ENCODE results near the gene ELOVL6.

DNA sequence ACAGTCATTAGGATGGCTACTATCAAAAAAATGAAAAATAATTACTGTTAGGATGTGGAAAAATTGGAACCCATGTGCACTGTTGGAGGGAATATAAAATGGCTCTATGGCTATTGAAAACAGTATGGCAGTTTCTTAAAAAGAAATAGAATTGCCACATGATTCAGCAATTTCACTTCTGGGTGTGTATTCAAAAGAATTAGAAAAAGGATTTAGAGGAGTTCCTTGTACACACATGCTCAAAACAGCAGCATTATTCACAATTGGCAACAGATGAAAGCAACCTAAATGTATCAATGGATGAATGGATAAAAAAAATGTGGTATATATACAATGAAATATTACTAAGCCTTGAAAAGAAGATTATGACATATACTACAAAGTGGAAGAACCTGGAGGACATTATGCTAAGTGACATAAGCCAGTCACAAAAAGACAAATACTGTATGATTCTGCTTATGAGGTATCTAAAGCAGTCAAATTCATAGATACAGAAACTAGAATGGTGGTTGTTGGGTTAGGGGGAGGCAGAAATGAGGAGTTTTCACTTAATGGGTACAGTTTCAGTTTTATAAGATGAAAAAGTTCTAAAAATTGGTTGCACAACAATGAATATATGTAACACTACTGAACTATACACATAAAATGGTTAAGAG lies 123.2 kb downstream of the ELOVL6 start:
- TF ChIP-seq, protein P1, sequence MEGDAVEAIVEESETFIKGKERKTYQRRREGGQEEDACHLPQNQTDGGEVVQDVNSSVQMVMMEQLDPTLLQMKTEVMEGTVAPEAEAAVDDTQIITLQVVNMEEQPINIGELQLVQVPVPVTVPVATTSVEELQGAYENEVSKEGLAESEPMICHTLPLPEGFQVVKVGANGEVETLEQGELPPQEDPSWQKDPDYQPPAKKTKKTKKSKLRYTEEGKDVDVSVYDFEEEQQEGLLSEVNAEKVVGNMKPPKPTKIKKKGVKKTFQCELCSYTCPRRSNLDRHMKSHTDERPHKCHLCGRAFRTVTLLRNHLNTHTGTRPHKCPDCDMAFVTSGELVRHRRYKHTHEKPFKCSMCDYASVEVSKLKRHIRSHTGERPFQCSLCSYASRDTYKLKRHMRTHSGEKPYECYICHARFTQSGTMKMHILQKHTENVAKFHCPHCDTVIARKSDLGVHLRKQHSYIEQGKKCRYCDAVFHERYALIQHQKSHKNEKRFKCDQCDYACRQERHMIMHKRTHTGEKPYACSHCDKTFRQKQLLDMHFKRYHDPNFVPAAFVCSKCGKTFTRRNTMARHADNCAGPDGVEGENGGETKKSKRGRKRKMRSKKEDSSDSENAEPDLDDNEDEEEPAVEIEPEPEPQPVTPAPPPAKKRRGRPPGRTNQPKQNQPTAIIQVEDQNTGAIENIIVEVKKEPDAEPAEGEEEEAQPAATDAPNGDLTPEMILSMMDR (IDR thresholded peaks at IDR 0.05; ENCODE audit: poor library complexity, severe bottlenecking): no peak
- TF ChIP-seq RAD21 (conservative IDR thresholded peaks at IDR 0.05): no peak
- TF ChIP-seq EP300 (conservative IDR thresholded peaks at IDR 0.05; ENCODE audit: poor library complexity, severe bottlenecking): no peak
- no peak for TF ChIP-seq SMC3 (conservative IDR thresholded peaks at IDR 0.05; ENCODE audit: poor library complexity)
- TF ChIP-seq POLR2AphosphoS5 (IDR thresholded peaks at IDR 0.05): no peak
- no peak for TF ChIP-seq MXI1 (conservative IDR thresholded peaks at IDR 0.05; ENCODE audit: poor library complexity, severe bottlenecking)
- TF ChIP-seq, protein P2, sequence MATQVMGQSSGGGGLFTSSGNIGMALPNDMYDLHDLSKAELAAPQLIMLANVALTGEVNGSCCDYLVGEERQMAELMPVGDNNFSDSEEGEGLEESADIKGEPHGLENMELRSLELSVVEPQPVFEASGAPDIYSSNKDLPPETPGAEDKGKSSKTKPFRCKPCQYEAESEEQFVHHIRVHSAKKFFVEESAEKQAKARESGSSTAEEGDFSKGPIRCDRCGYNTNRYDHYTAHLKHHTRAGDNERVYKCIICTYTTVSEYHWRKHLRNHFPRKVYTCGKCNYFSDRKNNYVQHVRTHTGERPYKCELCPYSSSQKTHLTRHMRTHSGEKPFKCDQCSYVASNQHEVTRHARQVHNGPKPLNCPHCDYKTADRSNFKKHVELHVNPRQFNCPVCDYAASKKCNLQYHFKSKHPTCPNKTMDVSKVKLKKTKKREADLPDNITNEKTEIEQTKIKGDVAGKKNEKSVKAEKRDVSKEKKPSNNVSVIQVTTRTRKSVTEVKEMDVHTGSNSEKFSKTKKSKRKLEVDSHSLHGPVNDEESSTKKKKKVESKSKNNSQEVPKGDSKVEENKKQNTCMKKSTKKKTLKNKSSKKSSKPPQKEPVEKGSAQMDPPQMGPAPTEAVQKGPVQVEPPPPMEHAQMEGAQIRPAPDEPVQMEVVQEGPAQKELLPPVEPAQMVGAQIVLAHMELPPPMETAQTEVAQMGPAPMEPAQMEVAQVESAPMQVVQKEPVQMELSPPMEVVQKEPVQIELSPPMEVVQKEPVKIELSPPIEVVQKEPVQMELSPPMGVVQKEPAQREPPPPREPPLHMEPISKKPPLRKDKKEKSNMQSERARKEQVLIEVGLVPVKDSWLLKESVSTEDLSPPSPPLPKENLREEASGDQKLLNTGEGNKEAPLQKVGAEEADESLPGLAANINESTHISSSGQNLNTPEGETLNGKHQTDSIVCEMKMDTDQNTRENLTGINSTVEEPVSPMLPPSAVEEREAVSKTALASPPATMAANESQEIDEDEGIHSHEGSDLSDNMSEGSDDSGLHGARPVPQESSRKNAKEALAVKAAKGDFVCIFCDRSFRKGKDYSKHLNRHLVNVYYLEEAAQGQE (IDR thresholded peaks at IDR 0.05; ENCODE audit: borderline replicate concordance): no peak
